A673 (cell line): ENCODE measurements around the gene SMYD1. TPM values are rescaled to one million over a fixed set of nuclear protein-coding genes. Genes with fewer than 3 reads are reported as not detected.

Experiments
- BruUV-seq: library from RNA; stranded (reverse); fragments of 400-500 nt; replicated peaks from 2 replicates; lab custom pipeline; 2021; lab: Mats Ljungman, UMichigan
- CTCF ChIA-PET: fragments of 300-600 bp; sonication (Branson Sonifier 250); formaldehyde crosslinking; loops from one replicate; lab custom pipeline; 2022; ENCODE audit warnings: antibody characterized with exemption; lab: Charles Lee
- POLR2A ChIA-PET: fragments of 300-600 bp; sonication (Branson Sonifier 250); formaldehyde crosslinking; loops from one replicate; lab custom pipeline; 2022; ENCODE audit warnings: antibody characterized with exemption; ENCODE audit not compliant: low non-redundant PET; lab: Charles Lee
- DNase-seq: peaks from one replicate; pipeline ENCODE4 v3.0.0-alpha.2; 2015; ENCODE audit warnings: low spot score
- H3K27ac ChIP-seq: fragments of 200-600 bp; sonication (generic); 2 replicates; pipeline ENCODE4 v1.5.1; 2016; ENCODE audit warnings: mixed run types, low read depth, mild to moderate bottlenecking, mixed read lengths, antibody characterized with exemption, low read length; ENCODE audit not compliant: poor library complexity, severe bottlenecking
- H3K27me3 ChIP-seq: fragments of 200-600 bp; sonication (generic); replicated peaks from 2 replicates; pipeline ENCODE4 v1.6.1; 2017; ENCODE audit warnings: mixed run types, low read depth, mild to moderate bottlenecking, mixed read lengths, antibody characterized with exemption, low read length; ENCODE audit not compliant: insufficient read depth, poor library complexity
- H3K36me3 ChIP-seq: fragments of 200-600 bp; sonication (generic); 2 replicates; pipeline ENCODE4 v1.6.1; 2016; ENCODE audit warnings: mixed run types, mild to moderate bottlenecking, mixed read lengths, antibody characterized with exemption, low read length; ENCODE audit not compliant: insufficient read depth, poor library complexity, severe bottlenecking
- H3K4me1 ChIP-seq: fragments of 200-600 bp; sonication (generic); 2 replicates; pipeline ENCODE4 v1.6.1; 2017; ENCODE audit warnings: mixed run types, mild to moderate bottlenecking, mixed read lengths, antibody characterized with exemption, low read length; ENCODE audit not compliant: insufficient read depth, poor library complexity, severe bottlenecking
- H3K4me3 ChIP-seq: fragments of 200-600 bp; sonication (generic); 2 replicates; pipeline ENCODE4 v1.5.1; 2016; ENCODE audit warnings: low read depth, mixed run types, mild to moderate bottlenecking, mixed read lengths, low read length; ENCODE audit not compliant: poor library complexity, severe bottlenecking
- H3K9me3 ChIP-seq: fragments of 200-600 bp; sonication (generic); 2 replicates; pipeline ENCODE4 v1.6.1; 2016; ENCODE audit warnings: mixed run types, low read depth, mild to moderate bottlenecking, mixed read lengths, antibody characterized with exemption, low read length; ENCODE audit not compliant: poor library complexity, severe bottlenecking
- CTCF ChIP-seq: fragments of 300-800, 200-600 bp; sonication (generic); conservative IDR thresholded peaks from 2 replicates; pipeline ENCODE4 v1.5.1; 2017; ENCODE audit warnings: low read depth, mild to moderate bottlenecking, antibody characterized with exemption, low read length, moderate library complexity, mixed read lengths
- EZH2 ChIP-seq: fragments of 200-600 bp; sonication (generic); IDR thresholded peaks from 2 replicates; pipeline ENCODE4 v1.6.1; 2017; ENCODE audit warnings: borderline replicate concordance, low read depth, mild to moderate bottlenecking, mixed read lengths, antibody characterized with exemption, low read length; ENCODE audit not compliant: poor library complexity, severe bottlenecking
- intact Hi-C: fragments of 100-400 bp; cut with micrococcal nuclease; formaldehyde crosslinking; loops from one replicate; pipeline ENCODE4 v1.10.0; 2022; ENCODE audit not compliant: unreplicated experiment
- total RNA-seq: library from RNA; stranded (reverse); gene quantifications from 2 replicates; pipeline ENCODE4 v1.2.3, GENCODE V29; 2021

The SMYD1 gene
- total RNA-seq, 1 experiment from 2014 or later, result not detected

- Histone ChIP-seq H3K4me3 (no peak overlapping the region), H3K27ac (no peak overlapping the region), H3K4me1 (peaks cover 7% of the 10 kb centered on the region), H3K36me3 (no peaks in the 10 kb centered on the region), H3K9me3 (no peaks in the 10 kb centered on the region), H3K27me3 (no peaks in the 10 kb centered on the region)
- intact Hi-C loops, result no loop called here
- ChIA-PET CTCF (no interaction called here), POLR2A (no interaction called here)
- no peak for TF ChIP-seq EZH2
- no peak for TF ChIP-seq CTCF
- DNase-seq, result no peak
- BruUV-seq, result no TSS peak
Measured at GRCh38 chr2:88048541-88048940, 19.1 kb upstream of the SMYD1 start.

- CTCF ChIA-PET, result interaction anchor here (0.6 kb wide), 1 partner anchor 49 kb away, joined by 3 read pairs; no protein-coding TSS in a partner anchor
- intact Hi-C loops, result no loop called here
- POLR2A ChIA-PET, result no interaction called here
- Histone ChIP-seq H3K9me3 (no peaks in the 10 kb centered on the region), H3K27me3 (no peaks in the 10 kb centered on the region), H3K27ac (no peak overlapping the region), H3K4me3 (no peak overlapping the region), H3K4me1 (peaks cover 18% of the 10 kb centered on the region), H3K36me3 (no peaks in the 10 kb centered on the region)
- TF ChIP-seq EZH2 (no peak), CTCF (no peak)
- DNase-seq, result no peak
- BruUV-seq, result no TSS peak
Measured at GRCh38 chr2:88049622-88050021, 18.0 kb upstream of the SMYD1 start.

- TF ChIP-seq EZH2 (no peak), CTCF (no peak)
- POLR2A ChIA-PET, result no interaction called here
Measured at GRCh38 chr2:88051792-88052191, 15.8 kb upstream of the SMYD1 start.

More at GRCh38 chr2:88051792-88052191, 15.8 kb upstream of the SMYD1 start:
- H3K36me3 ChIP-seq, result no peaks in the 10 kb centered on the region
- peaks cover 25% of the 10 kb centered on the region for H3K4me1 ChIP-seq
- no peaks in the 10 kb centered on the region for H3K27me3 ChIP-seq
- intact Hi-C loops, result no loop called here
- no peak overlapping the region for H3K4me3 ChIP-seq
- H3K27ac ChIP-seq, result no peak overlapping the region
- H3K9me3 ChIP-seq, result no peaks in the 10 kb centered on the region
- no TSS peak for BruUV-seq
- DNase-seq, result no peak
- CTCF ChIA-PET, result no interaction called here
